ENCODE results near the gene PIGU. TPM values are rescaled to one million over a fixed set of nuclear protein-coding genes. Genes with fewer than 3 reads are reported as not detected.

PIGU gene
- total and polyA plus RNA-seq, 2 of the 13 experiments (the other 11 are each of a cell fraction or from before 2014, with no cell fraction given): 45.5 to 231 TPM

DNA sequence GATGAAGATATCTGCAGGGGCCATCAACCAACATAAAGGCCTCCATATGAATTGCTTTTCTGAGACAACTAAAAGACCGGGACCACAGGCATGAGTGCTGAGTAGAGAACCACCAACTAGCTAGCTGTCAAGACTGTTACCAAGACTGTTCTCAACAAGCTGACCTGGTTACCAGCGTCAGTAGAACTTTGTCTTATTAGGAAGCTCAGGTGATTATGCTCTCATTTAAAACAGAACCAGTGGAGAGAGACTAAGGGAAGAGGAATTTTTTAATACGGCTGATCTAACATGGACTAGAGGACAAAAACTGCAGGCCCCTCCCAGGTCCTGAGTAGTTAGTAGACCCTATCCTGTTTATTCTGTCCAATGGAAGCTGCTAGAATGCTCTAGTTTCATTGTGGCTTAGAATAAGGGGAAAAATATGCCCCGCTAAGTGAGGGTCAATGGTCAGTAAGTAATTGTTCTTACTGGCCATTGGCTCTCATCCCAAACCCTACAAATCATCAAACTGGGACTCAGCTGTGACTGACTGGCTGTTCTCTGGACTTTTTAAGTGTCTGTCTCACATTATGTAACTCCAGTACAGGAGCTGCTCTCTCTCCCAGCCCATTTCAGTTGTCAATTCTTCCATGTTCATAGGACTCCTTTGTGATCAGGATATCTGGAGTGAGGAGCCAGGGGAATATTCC, 164.5 kb downstream of the PIGU start (continued):
- TF ChIP-seq THYN1 (CRISPR knock-in tag; IDR thresholded peaks at IDR 0.05; ENCODE audit: borderline replicate concordance, low read depth) (0 out of 2 replicates have a peak, but pooled peaks have one; percentile 12), SRSF9 (IDR thresholded peaks at IDR 0.05; ENCODE audit: borderline replicate concordance, insufficient read depth, low read depth, low read length, poor library complexity, severe bottlenecking) (no peak), FOXP1 (IDR thresholded peaks at IDR 0.05) (no peak), FOXP1 (CRISPR knock-in tag; IDR thresholded peaks at IDR 0.05) (no peak; the same call in 1 of the 2 replicates), ZKSCAN8 (CRISPR knock-in tag; IDR thresholded peaks at IDR 0.05; ENCODE audit: borderline replicate concordance) (0 out of 2 replicates have a peak, but pooled peaks have one; percentile 30), ZNF335 (CRISPR knock-in tag; IDR thresholded peaks at IDR 0.05) (no peak; the same call in 1 of the 2 replicates), ZNF597 (CRISPR knock-in tag; IDR thresholded peaks at IDR 0.05) (no peak), ZBTB42 (CRISPR knock-in tag; IDR thresholded peaks at IDR 0.05) (no peak), CC2D1A (CRISPR knock-in tag; IDR thresholded peaks at IDR 0.05) (no peak), ZNF670 (CRISPR knock-in tag; IDR thresholded peaks at IDR 0.05; ENCODE audit: borderline replicate concordance) (peak; percentile 62; the same call in 1 of the 2 replicates), ZFP37 (CRISPR knock-in tag; IDR thresholded peaks at IDR 0.05; ENCODE audit: borderline replicate concordance) (no peak), MLX (CRISPR knock-in tag; IDR thresholded peaks at IDR 0.05) (no peak), HNRNPUL1 (IDR thresholded peaks at IDR 0.05; ENCODE audit: low read depth, low read length) (no peak), DR1 (CRISPR knock-in tag; IDR thresholded peaks at IDR 0.05) (no peak), SMC3 (IDR thresholded peaks at IDR 0.05; ENCODE audit: low read length) (no peak), ZNF850 (CRISPR knock-in tag; conservative IDR thresholded peaks at IDR 0.05) (no peak), POLR2A (IDR thresholded peaks at IDR 0.05; ENCODE audit: insufficient read depth in 1 of 2, low read depth in 2 of 2, low read length in 2 of 2) (0 out of 4 replicates have a peak, but pooled peaks of 1 of the 2 experiments have one; percentile 28), CBFB (CRISPR knock-in tag; IDR thresholded peaks at IDR 0.05) (no peak), ZNF616 (CRISPR knock-in tag; IDR thresholded peaks at IDR 0.05; ENCODE audit: low read depth) (0 out of 2 replicates have a peak, but pooled peaks have one; percentile 16), MAF1 (CRISPR knock-in tag; IDR thresholded peaks at IDR 0.05; ENCODE audit: borderline replicate concordance) (no peak), ZSCAN21 (CRISPR knock-in tag; IDR thresholded peaks at IDR 0.05; ENCODE audit: borderline replicate concordance) (no peak), NFE2L1 (CRISPR knock-in tag; IDR thresholded peaks at IDR 0.05; ENCODE audit: borderline replicate concordance) (no peak), ZNF841 (CRISPR knock-in tag; IDR thresholded peaks at IDR 0.05; ENCODE audit: borderline replicate concordance) (no peak), ZNF703 (CRISPR knock-in tag; IDR thresholded peaks at IDR 0.05; ENCODE audit: borderline replicate concordance) (no peak), BATF2 (CRISPR knock-in tag; IDR thresholded peaks at IDR 0.05) (no peak), ZNF503 (CRISPR knock-in tag; IDR thresholded peaks at IDR 0.05) (peak; percentile 65; the same call in 1 of the 2 replicates)
- TF ChIP-seq, protein P1, sequence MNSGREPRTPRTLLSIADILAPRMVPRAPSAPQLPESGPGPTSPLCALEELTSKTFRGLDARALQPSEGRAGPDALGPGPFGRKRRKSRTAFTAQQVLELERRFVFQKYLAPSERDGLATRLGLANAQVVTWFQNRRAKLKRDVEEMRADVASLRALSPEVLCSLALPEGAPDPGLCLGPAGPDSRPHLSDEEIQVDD (CRISPR knock-in tag; IDR thresholded peaks at IDR 0.05; ENCODE audit: borderline replicate concordance): no peak
